ENCODE results near the gene B2M. TPM values are rescaled to one million over a fixed set of nuclear protein-coding genes. Genes with fewer than 3 reads are reported as not detected.
A peak's percentile ranks its signal among the peaks of the same experiment; 100 is the strongest.

B2M gene
- total and polyA plus RNA-seq, 10 of the 15 experiments (the other 5 are each of a cell fraction or from before 2014, with no cell fraction given): 2,901 to 22,794 (median 8,374) TPM

GRCh38 chr15:44711743-44712345 is 527 bp downstream of the B2M start (continued):
- TF ChIP-seq ZBTB33 (IDR thresholded peaks at IDR 0.05) (no peak), RCOR1 (conservative IDR thresholded peaks at IDR 0.05; ENCODE audit: low read depth, low read length) (no peak), RUNX3 (IDR thresholded peaks at IDR 0.05; ENCODE audit: low read length) (0 out of 2 replicates have a peak, but pooled peaks have one; percentile 1), BACH1 (IDR thresholded peaks at IDR 0.05; ENCODE audit: borderline replicate concordance) (peak; percentile 84), HDGF (IDR thresholded peaks at IDR 0.05) (0 out of 2 replicates have a peak, but pooled peaks have one; percentile 32), SMC3 (IDR thresholded peaks at IDR 0.05; ENCODE audit: borderline replicate concordance, low read length) (0 out of 2 replicates have a peak, but pooled peaks have one; percentile 4), BCL11A (IDR thresholded peaks at IDR 0.05; ENCODE audit: low read depth, low read length) (peak; percentile 7; the same call in 1 of the 2 replicates), MTA2 (IDR thresholded peaks at IDR 0.05; ENCODE audit: low read depth) (no peak), NFIC (IDR thresholded peaks at IDR 0.05; ENCODE audit: low read depth, low read length) (0 out of 2 replicates have a peak, but pooled peaks have one; percentile 1), HSF1 (IDR thresholded peaks at IDR 0.05; ENCODE audit: low read depth, low read length) (no peak), POLR2A (IDR thresholded peaks at IDR 0.05; ENCODE audit: low read depth, low read length) (peak; percentile 85), RFX5 (IDR thresholded peaks at IDR 0.05; ENCODE audit: low read depth, low read length) (no peak), SP1 (IDR thresholded peaks at IDR 0.05; ENCODE audit: low read depth, low read length) (no peak), SMAD1 (IDR thresholded peaks at IDR 0.05; ENCODE audit: low read depth, partially characterized antibody) (peak; percentile 9), CHD2 (IDR thresholded peaks at IDR 0.05; ENCODE audit: borderline replicate concordance, low read depth, low read length) (0 out of 2 replicates have a peak, but pooled peaks have one; percentile 4), SIX5 (IDR thresholded peaks at IDR 0.05; ENCODE audit: low read depth, low read length, severe bottlenecking) (no peak), MLLT1 (IDR thresholded peaks at IDR 0.05) (peak; percentile 97), TCF12 (IDR thresholded peaks at IDR 0.05; ENCODE audit: low read depth, low read length) (0 out of 2 replicates have a peak, but pooled peaks have one; percentile 49), BHLHE40 (IDR thresholded peaks at IDR 0.05; ENCODE audit: borderline replicate concordance in 1 of 2, low read depth in 2 of 2, low read length in 1 of 2) (peak in 1 of 2 experiments; percentile 8; a peak in 1 of 4 replicates), LARP7 (IDR thresholded peaks at IDR 0.05) (peak; percentile 94), CHD1 (IDR thresholded peaks at IDR 0.05; ENCODE audit: low read depth, low read length) (peak; percentile 2; the same call in 1 of the 2 replicates)
- TF ChIP-seq, protein P1, sequence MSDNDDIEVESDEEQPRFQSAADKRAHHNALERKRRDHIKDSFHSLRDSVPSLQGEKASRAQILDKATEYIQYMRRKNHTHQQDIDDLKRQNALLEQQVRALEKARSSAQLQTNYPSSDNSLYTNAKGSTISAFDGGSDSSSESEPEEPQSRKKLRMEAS (IDR thresholded peaks at IDR 0.05; ENCODE audit: low read depth, low read length): peak; percentile 13
- TF ChIP-seq, protein P2, sequence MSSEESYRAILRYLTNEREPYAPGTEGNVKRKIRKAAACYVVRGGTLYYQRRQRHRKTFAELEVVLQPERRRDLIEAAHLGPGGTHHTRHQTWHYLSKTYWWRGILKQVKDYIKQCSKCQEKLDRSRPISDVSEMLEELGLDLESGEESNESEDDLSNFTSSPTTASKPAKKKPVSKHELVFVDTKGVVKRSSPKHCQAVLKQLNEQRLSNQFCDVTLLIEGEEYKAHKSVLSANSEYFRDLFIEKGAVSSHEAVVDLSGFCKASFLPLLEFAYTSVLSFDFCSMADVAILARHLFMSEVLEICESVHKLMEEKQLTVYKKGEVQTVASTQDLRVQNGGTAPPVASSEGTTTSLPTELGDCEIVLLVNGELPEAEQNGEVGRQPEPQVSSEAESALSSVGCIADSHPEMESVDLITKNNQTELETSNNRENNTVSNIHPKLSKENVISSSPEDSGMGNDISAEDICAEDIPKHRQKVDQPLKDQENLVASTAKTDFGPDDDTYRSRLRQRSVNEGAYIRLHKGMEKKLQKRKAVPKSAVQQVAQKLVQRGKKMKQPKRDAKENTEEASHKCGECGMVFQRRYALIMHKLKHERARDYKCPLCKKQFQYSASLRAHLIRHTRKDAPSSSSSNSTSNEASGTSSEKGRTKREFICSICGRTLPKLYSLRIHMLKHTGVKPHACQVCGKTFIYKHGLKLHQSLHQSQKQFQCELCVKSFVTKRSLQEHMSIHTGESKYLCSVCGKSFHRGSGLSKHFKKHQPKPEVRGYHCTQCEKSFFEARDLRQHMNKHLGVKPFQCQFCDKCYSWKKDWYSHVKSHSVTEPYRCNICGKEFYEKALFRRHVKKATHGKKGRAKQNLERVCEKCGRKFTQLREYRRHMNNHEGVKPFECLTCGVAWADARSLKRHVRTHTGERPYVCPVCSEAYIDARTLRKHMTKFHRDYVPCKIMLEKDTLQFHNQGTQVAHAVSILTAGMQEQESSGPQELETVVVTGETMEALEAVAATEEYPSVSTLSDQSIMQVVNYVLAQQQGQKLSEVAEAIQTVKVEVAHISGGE (CRISPR knock-in tag; IDR thresholded peaks at IDR 0.05): peak; percentile 29; the same call in 1 of the 2 replicates
